ENCODE data around the gene CORIN.

Gene CORIN

GRCh38 chr4:47741200-47741599, 96.7 kb downstream of the CORIN start:
- Histone ChIP-seq H3K27me3 (ENCODE audit: control insufficient read depth, insufficient read depth, low read length) (no peaks in the 10 kb centered on the region), H3K4me1 (ENCODE audit: control insufficient read depth, low read depth, low read length) (no peaks in the 10 kb centered on the region), H3K4me3 (ENCODE audit: low read length) (no peak overlapping the region), H3K36me3 (ENCODE audit: control insufficient read depth, low read depth, low read length) (no peaks in the 10 kb centered on the region), H3K9ac (ENCODE audit: low read length) (no peak overlapping the region), H3K27ac (ENCODE audit: low read length) (no peak overlapping the region), H3K9me3 (ENCODE audit: control insufficient read depth, low read depth, low read length) (peaks cover 5% of the 10 kb centered on the region)

- Histone ChIP-seq H3K36me3 (ENCODE audit: control insufficient read depth, low read depth, low read length) (no peaks in the 10 kb centered on the region), H3K4me3 (ENCODE audit: low read length) (no peak overlapping the region), H3K9me3 (ENCODE audit: control insufficient read depth, low read depth, low read length) (peaks cover 5% of the 10 kb centered on the region), H3K9ac (ENCODE audit: low read length) (no peak overlapping the region), H3K27ac (ENCODE audit: low read length) (no peak overlapping the region), H3K27me3 (ENCODE audit: control insufficient read depth, insufficient read depth, low read length) (no peaks in the 10 kb centered on the region), H3K4me1 (ENCODE audit: control insufficient read depth, low read depth, low read length) (no peaks in the 10 kb centered on the region)
These were observed 100.5 kb downstream of the CORIN start for GRCh38 chr4:47737326-47737725.

- Histone ChIP-seq H3K27me3 (ENCODE audit: control insufficient read depth, insufficient read depth, low read length) (no peaks in the 10 kb centered on the region), H3K4me3 (ENCODE audit: low read length) (no peak overlapping the region)
These were observed 101.3 kb downstream of the CORIN start for GRCh38 chr4:47736555-47736954.

GRCh38 chr4:47736146-47736545, 101.7 kb downstream of the CORIN start:
- no peaks in the 10 kb centered on the region for H3K36me3 ChIP-seq (ENCODE audit: control insufficient read depth, low read depth, low read length)
- no peak overlapping the region for H3K27ac ChIP-seq (ENCODE audit: low read length)

More at GRCh38 chr4:47736555-47736954, 101.3 kb downstream of the CORIN start:
- Histone ChIP-seq H3K9me3 (ENCODE audit: control insufficient read depth, low read depth, low read length) (peaks cover 5% of the 10 kb centered on the region), H3K36me3 (ENCODE audit: control insufficient read depth, low read depth, low read length) (no peaks in the 10 kb centered on the region), H3K4me1 (ENCODE audit: control insufficient read depth, low read depth, low read length) (no peaks in the 10 kb centered on the region), H3K27ac (ENCODE audit: low read length) (no peak overlapping the region), H3K9ac (ENCODE audit: low read length) (no peak overlapping the region)

GRCh38 chr4:47733302-47734175, 104.3 kb downstream of the CORIN start:
- Histone ChIP-seq H3K27me3 (ENCODE audit: control insufficient read depth, insufficient read depth, low read length) (no peaks in the 10 kb centered on the region), H3K4me3 (ENCODE audit: low read length) (no peak overlapping the region), H3K27ac (ENCODE audit: low read length) (no peak overlapping the region), H3K4me1 (ENCODE audit: control insufficient read depth, low read depth, low read length) (no peaks in the 10 kb centered on the region), H3K9me3 (ENCODE audit: control insufficient read depth, low read depth, low read length) (no peaks in the 10 kb centered on the region), H3K9ac (ENCODE audit: low read length) (no peak overlapping the region), H3K36me3 (ENCODE audit: control insufficient read depth, low read depth, low read length) (no peaks in the 10 kb centered on the region)

More at GRCh38 chr4:47736146-47736545, 101.7 kb downstream of the CORIN start:
- no peak overlapping the region for H3K9ac ChIP-seq (ENCODE audit: low read length)
- H3K9me3 ChIP-seq (ENCODE audit: control insufficient read depth, low read depth, low read length), result peaks cover 5% of the 10 kb centered on the region
- no peaks in the 10 kb centered on the region for H3K27me3 ChIP-seq (ENCODE audit: control insufficient read depth, insufficient read depth, low read length)
- no peaks in the 10 kb centered on the region for H3K4me1 ChIP-seq (ENCODE audit: control insufficient read depth, low read depth, low read length)
- no peak overlapping the region for H3K4me3 ChIP-seq (ENCODE audit: low read length)

- no peaks in the 10 kb centered on the region for H3K27me3 ChIP-seq (ENCODE audit: control insufficient read depth, insufficient read depth, low read length)
- H3K36me3 ChIP-seq (ENCODE audit: control insufficient read depth, low read depth, low read length), result no peaks in the 10 kb centered on the region
- no peak overlapping the region for H3K4me3 ChIP-seq (ENCODE audit: low read length)
- no peak overlapping the region for H3K27ac ChIP-seq (ENCODE audit: low read length)
- H3K9me3 ChIP-seq (ENCODE audit: control insufficient read depth, low read depth, low read length), result no peaks in the 10 kb centered on the region
- no peak overlapping the region for H3K9ac ChIP-seq (ENCODE audit: low read length)
- H3K4me1 ChIP-seq (ENCODE audit: control insufficient read depth, low read depth, low read length), result no peaks in the 10 kb centered on the region
These were observed 106.7 kb downstream of the CORIN start for GRCh38 chr4:47731182-47731581.

GRCh38 chr4:47729131-47729680, 108.7 kb downstream of the CORIN start:
- Histone ChIP-seq H3K27me3 (ENCODE audit: control insufficient read depth, insufficient read depth, low read length) (no peaks in the 10 kb centered on the region), H3K9me3 (ENCODE audit: control insufficient read depth, low read depth, low read length) (no peaks in the 10 kb centered on the region), H3K4me3 (ENCODE audit: low read length) (no peak overlapping the region), H3K9ac (ENCODE audit: low read length) (no peak overlapping the region), H3K27ac (ENCODE audit: low read length) (no peak overlapping the region), H3K4me1 (ENCODE audit: control insufficient read depth, low read depth, low read length) (no peaks in the 10 kb centered on the region), H3K36me3 (ENCODE audit: control insufficient read depth, low read depth, low read length) (no peaks in the 10 kb centered on the region)

GRCh38 chr4:47721892-47722575, 115.8 kb downstream of the CORIN start:
- no peak overlapping the region for H3K9ac ChIP-seq (ENCODE audit: low read length)
- peaks cover 11% of the 10 kb centered on the region for H3K4me1 ChIP-seq (ENCODE audit: control insufficient read depth, low read depth, low read length)
- H3K27ac ChIP-seq (ENCODE audit: low read length), result no peak overlapping the region
- H3K4me3 ChIP-seq (ENCODE audit: low read length), result no peak overlapping the region
- H3K9me3 ChIP-seq (ENCODE audit: control insufficient read depth, low read depth, low read length), result no peaks in the 10 kb centered on the region
- no peaks in the 10 kb centered on the region for H3K36me3 ChIP-seq (ENCODE audit: control insufficient read depth, low read depth, low read length)
- H3K27me3 ChIP-seq (ENCODE audit: control insufficient read depth, insufficient read depth, low read length), result peaks cover 6% of the 10 kb centered on the region

- H3K9ac ChIP-seq (ENCODE audit: low read length), result no peak overlapping the region
- peaks cover 6% of the 10 kb centered on the region for H3K27me3 ChIP-seq (ENCODE audit: control insufficient read depth, insufficient read depth, low read length)
- H3K4me3 ChIP-seq (ENCODE audit: low read length), result no peak overlapping the region
- H3K9me3 ChIP-seq (ENCODE audit: control insufficient read depth, low read depth, low read length), result no peaks in the 10 kb centered on the region
- no peak overlapping the region for H3K27ac ChIP-seq (ENCODE audit: low read length)
- peaks cover 12% of the 10 kb centered on the region for H3K4me1 ChIP-seq (ENCODE audit: control insufficient read depth, low read depth, low read length)
- no peaks in the 10 kb centered on the region for H3K36me3 ChIP-seq (ENCODE audit: control insufficient read depth, low read depth, low read length)
These were observed 116.4 kb downstream of the CORIN start for GRCh38 chr4:47721485-47721884.

GRCh38 chr4:47720787-47721186, 117.1 kb downstream of the CORIN start:
- Histone ChIP-seq H3K4me3 (ENCODE audit: low read length) (no peak overlapping the region), H3K9ac (ENCODE audit: low read length) (no peak overlapping the region), H3K27ac (ENCODE audit: low read length) (no peak overlapping the region), H3K27me3 (ENCODE audit: control insufficient read depth, insufficient read depth, low read length) (peaks cover 6% of the 10 kb centered on the region), H3K9me3 (ENCODE audit: control insufficient read depth, low read depth, low read length) (no peaks in the 10 kb centered on the region), H3K36me3 (ENCODE audit: control insufficient read depth, low read depth, low read length) (no peaks in the 10 kb centered on the region), H3K4me1 (ENCODE audit: control insufficient read depth, low read depth, low read length) (peaks cover 15% of the 10 kb centered on the region)

- Histone ChIP-seq H3K27me3 (ENCODE audit: control insufficient read depth, insufficient read depth, low read length) (peaks cover 6% of the 10 kb centered on the region), H3K9ac (ENCODE audit: low read length) (no peak overlapping the region), H3K27ac (ENCODE audit: low read length) (no peak overlapping the region), H3K36me3 (ENCODE audit: control insufficient read depth, low read depth, low read length) (no peaks in the 10 kb centered on the region), H3K4me3 (ENCODE audit: low read length) (no peak overlapping the region), H3K4me1 (ENCODE audit: control insufficient read depth, low read depth, low read length) (peaks cover 15% of the 10 kb centered on the region), H3K9me3 (ENCODE audit: control insufficient read depth, low read depth, low read length) (no peaks in the 10 kb centered on the region)
These were observed 118.3 kb downstream of the CORIN start for GRCh38 chr4:47719576-47719975.
